HG03103 (cell line): ENCODE measurements around the gene GPX1.
"Not testable (repeated sequence)": the region's sequence is repeated elsewhere in the genome, so short reads cannot be mapped to it uniquely, and the experiment has no call there.

ENCODE experiments used
- ATAC-seq: cut with Tn5 transposase; IDR thresholded peaks from one replicate; pipeline ENCODE4 v1.9.1; 2021; ENCODE audit warnings: low read depth; ENCODE audit not compliant: unreplicated experiment

The GPX1 gene

GRCh38 chr3:49358884-49359225, 702 bp upstream of the GPX1 start:
- no peak for ATAC-seq

- peak; percentile 13 for ATAC-seq
Observed at GRCh38 chr3:49357443-49358216, 523 bp downstream of the GPX1 start.

DNA sequence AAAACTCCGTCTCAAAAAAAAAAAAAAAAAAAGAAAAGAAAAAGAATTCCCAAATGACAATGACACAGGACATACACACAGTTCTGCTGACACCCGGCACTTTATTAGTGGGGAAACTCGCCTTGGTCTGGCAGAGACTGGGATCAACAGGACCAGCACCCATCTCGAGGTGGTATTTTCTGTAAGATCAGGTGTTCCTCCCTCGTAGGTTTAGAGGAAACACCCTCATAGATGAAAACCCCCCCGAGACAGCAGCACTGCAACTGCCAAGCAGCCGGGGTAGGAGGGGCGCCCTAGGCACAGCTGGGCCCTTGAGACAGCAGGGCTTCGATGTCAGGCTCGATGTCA, 1.1 kb downstream of the GPX1 start:
- not testable (repeated sequence) for ATAC-seq

- ATAC-seq, result no peak
Observed at GRCh38 chr3:49352890-49353421, 5.2 kb downstream of the GPX1 start.

DNA sequence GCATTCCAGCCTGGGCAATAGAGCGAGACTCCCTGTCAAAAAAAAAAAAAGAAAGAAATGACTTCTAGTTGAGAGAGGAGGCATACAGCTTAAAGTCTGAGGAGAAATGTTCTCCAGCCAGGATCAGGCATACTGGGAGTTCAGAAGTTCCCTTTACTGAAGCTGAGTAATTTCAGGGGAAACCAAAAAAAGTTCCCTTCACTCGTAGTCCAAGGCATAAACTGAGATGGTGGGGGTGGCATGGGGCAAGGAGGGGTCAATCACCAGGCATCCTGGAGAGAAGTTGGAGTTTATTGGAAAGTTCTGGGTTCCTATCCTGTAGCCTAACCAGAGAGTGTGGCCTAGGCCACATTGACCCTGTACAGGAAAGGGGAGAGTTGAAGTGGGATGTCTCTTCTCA, 5.9 kb downstream of the GPX1 start:
- ATAC-seq, result no peak

GRCh38 chr3:49351521-49352011, 6.6 kb downstream of the GPX1 start:
- no peak for ATAC-seq

- no peak for ATAC-seq
Observed at GRCh38 chr3:49349348-49350114, 8.6 kb downstream of the GPX1 start.

GRCh38 chr3:49348361-49348760, 9.8 kb downstream of the GPX1 start:
- not testable (repeated sequence) for ATAC-seq

GRCh38 chr3:49346797-49347251, 11.3 kb downstream of the GPX1 start:
- no peak for ATAC-seq

- ATAC-seq, result no peak
Observed at GRCh38 chr3:49343163-49343562, 15.0 kb downstream of the GPX1 start.

GRCh38 chr3:49341996-49342395, 16.2 kb downstream of the GPX1 start:
- ATAC-seq, result no peak

GRCh38 chr3:49339941-49340800, 18.0 kb downstream of the GPX1 start, which contains the start of gene USP4:
Gene USP4, minus strand, starts transcription at chr3:49340053. Its CDS starts 29 bp downstream, at chr3:49340024.
- peak; percentile 76 for ATAC-seq

DNA sequence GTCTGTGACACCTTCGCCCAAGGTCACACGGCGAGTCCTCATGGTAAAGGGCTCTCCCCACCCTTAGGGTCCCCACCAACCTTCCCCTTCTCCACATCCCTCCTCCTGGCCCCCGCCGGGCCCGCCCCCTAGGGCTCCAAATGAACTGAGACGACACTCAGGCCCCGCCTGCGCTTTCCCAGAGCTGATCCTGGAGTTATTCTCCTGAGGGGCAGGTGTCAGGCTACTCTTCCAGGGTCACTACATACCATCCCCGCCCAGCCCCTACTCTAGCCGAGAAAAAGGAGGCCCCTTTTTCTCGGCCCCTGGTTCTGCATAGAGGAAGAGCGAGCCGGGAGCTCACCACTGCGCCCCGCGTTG, 18.6 kb downstream of the GPX1 start:
- ATAC-seq, result peak; percentile 4

DNA sequence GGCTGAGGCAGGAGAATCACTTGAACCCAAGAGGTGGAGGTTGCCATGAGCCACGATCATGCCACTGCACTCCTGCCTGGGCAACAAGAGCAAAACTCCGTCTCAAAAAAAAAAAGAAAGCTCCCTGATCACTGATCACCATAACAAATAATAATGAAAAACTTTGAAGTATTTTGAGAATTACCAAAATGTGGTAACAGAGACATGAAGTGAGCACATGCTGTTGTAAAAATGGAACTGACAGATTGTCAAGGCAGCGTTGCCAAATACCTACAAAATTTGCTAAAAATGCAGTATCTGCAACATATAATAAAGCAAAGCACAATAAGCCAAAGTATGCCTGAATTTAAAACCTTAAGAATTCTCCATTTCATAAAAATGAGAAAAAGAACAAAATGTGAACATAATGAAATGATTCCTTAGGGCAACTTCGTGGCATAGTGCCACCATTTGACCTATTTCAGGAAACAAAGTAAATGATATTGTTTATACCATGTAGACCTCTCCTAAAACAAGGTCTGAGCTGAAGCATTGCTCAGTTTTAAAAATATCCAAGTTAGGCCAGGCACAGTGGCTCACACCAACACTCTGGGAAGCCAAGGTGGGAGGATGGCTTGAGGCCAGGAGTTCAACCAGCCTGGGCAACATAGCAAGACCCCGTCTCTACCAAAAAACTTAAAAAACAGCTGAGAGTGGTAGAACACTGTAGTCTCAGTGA, 24.1 kb downstream of the GPX1 start:
- no peak for ATAC-seq

- ATAC-seq, result no peak
Observed at GRCh38 chr3:49333091-49333490, 25.1 kb downstream of the GPX1 start.

DNA sequence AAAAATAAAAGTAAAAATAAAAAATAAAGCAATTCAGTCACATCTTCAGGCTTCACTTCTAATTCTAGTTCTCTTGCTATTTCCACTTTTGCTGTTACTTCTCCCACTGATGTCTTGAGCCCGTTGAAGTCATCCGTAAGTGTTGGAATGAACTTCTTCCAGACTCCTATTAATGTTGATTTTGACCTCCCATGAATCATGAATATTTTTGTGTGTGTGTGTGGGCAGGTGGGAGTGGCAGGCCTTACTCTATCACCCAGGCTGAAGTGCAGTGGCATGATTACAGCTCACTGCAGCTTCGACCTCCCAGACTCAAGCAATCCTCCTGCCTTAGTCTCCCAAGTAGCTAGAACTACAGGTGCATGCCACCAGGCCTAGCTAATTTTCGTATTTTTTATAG, 29.0 kb downstream of the GPX1 start:
- no peak for ATAC-seq

DNA sequence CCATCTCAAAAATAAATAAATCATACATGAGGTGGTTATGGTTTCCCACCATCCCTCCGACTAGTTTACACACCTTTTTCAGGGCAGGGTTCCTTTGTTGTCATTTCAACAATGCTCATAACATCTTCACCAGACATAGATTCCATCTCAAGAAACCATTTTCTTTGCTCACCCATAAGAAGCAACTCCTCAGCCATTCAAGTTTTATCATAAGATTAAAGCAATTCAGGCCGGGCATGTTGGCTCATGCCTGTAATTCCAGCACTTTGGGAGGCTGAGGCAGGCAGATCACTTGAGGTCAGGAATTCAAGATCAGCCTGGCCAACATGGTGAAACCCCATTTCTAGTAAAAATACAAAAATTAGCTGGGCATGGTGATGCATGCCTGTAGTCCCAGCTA, 29.8 kb downstream of the GPX1 start:
- ATAC-seq, result not testable (repeated sequence)

DNA sequence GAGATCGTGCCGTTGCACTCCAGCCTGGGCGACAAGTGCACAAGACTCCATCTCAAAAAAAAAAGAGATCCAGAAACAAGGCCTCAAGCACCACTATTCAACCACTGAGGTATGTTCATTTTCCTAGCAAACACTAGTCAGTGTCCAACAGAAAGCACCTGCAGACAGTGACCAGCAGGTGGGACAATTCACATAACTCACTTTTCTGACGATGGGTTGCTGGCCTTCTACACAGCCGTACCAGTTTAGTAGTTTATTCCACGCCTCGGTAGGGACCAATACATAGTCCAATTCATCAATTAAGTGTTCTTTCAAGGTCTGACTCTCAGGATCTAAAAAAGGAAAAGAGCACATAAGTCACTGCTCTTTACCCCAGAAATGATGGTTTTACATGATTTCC, 30.7 kb downstream of the GPX1 start:
- no peak for ATAC-seq

DNA sequence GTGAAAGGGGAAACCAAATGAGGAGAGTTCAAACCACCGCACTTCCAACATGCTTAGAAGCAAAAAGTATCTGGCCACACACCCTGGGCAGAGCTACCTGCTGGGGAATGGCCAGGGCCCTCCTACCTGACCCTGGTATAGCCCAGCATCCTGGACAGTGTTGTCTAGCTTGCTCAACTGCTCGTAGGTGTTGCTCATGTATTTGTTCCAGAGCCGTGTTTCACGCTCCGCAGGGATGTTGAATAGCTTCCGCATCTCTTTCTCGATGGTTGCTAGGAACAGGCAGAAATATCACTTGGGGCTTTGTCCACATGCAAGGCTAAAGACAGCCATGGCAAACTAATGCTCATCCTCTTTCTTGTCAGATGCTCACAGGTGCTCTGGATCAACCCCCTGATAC, 33.4 kb downstream of the GPX1 start:
- no peak for ATAC-seq
